ENCODE data around the gene APEH. TPM values are rescaled to one million over a fixed set of nuclear protein-coding genes. Genes with fewer than 3 reads are reported as not detected.

Gene APEH
- total RNA-seq, 1 experiment from 2014 or later = 215 TPM

DNA sequence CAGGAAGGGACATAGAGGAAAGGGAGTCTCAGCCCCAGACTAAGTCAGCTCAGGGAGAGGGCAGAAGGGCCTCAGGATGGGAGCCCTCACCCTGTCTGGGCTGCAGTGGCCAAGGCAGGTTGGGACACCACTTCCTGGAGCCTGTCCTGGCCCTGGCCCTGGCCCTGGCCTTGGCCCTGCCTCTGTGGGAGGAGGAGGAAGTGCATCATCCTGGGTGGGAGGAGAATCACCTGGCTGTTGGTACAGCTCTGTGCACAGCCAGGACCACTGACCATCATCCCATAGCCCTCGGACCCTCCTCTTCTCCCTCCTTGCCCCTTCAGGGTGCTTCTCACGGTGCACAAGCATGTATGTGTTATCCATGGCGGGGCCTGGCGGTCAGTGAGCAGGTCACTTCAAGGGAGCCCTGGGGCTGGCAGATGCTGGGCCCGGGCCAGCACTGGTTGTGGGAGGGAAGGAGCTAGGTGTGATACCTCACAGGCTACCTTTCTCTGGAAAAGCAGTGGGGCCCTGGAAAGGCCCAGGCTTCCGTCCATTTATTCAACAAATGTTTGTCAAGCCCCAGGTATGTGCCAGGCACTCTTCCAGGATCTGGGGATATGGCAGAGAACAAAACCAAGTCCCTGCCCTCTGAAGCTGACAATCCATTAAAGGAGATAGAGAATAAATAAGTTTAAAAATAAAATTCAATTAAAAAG is 8.2 kb upstream of the APEH start:
- H2BK20ac ChIP-seq (ENCODE audit: low read depth, low read length, poor library complexity, severe bottlenecking) = no peak overlapping the region
- no peak overlapping the region for H3K9ac ChIP-seq (ENCODE audit: extremely low read depth, insufficient read length, low read length)
- H3K23me2 ChIP-seq (ENCODE audit: insufficient read length, low read depth, low read length, poor library complexity, severe bottlenecking) = no peaks in the 10 kb centered on the region
- no peaks in the 10 kb centered on the region; the same call in 1 of the 2 replicates for H3K27me3 Mint-ChIP-seq (ENCODE audit: low read depth)
- H3K9me3 Mint-ChIP-seq = no peaks in the 10 kb centered on the region
- no peaks in the 10 kb centered on the region for H3K9me3 ChIP-seq (ENCODE audit: control insufficient read depth, low read depth, low read length)
- no CpG with 5 or more reads among the region's 6 CpGs for WGBS (ENCODE audit: extremely low coverage, insufficient read length, low lambda C conversion rate)
- H3K79me1 ChIP-seq (ENCODE audit: insufficient read depth, low read depth, low read length, poor library complexity, severe bottlenecking) = no peaks in the 10 kb centered on the region
- no peak overlapping the region for H3K27ac Mint-ChIP-seq
- H2BK15ac ChIP-seq (ENCODE audit: low read depth, low read length) = no peak overlapping the region
- no peak overlapping the region for H4K8ac ChIP-seq (replicated peaks; ENCODE audit: insufficient read length, low read depth, low read length)
- H2BK120ac ChIP-seq (ENCODE audit: low read depth, low read length, poor library complexity, severe bottlenecking) = no peak overlapping the region
- H3K18ac ChIP-seq (ENCODE audit: insufficient read length, low read depth, low read length) = no peak overlapping the region
- H3T11ph ChIP-seq (ENCODE audit: low read length) = no peak overlapping the region
- H4K20me1 ChIP-seq (ENCODE audit: control insufficient read depth, insufficient read depth, insufficient read length) = no peaks in the 10 kb centered on the region
- no peak overlapping the region for H3K27ac ChIP-seq (ENCODE audit: insufficient read length, low read depth, low read length)
- H3K4me1 ChIP-seq (ENCODE audit: insufficient read depth, low read length) = no peaks in the 10 kb centered on the region; the same call in 1 of the 2 replicates
- no peak overlapping the region for H3K14ac ChIP-seq (ENCODE audit: insufficient read depth, low read length)
- no peak overlapping the region for H3K4ac ChIP-seq (ENCODE audit: low read depth, low read length)
- no peak for DNase-seq
- H3K79me2 ChIP-seq (ENCODE audit: insufficient read depth, low read length) = no peaks in the 10 kb centered on the region
- H3K4me1 Mint-ChIP-seq = peaks cover 19 to 23% of the 10 kb centered on the region in 2 experiments
- TF ChIP-seq, protein P1, sequence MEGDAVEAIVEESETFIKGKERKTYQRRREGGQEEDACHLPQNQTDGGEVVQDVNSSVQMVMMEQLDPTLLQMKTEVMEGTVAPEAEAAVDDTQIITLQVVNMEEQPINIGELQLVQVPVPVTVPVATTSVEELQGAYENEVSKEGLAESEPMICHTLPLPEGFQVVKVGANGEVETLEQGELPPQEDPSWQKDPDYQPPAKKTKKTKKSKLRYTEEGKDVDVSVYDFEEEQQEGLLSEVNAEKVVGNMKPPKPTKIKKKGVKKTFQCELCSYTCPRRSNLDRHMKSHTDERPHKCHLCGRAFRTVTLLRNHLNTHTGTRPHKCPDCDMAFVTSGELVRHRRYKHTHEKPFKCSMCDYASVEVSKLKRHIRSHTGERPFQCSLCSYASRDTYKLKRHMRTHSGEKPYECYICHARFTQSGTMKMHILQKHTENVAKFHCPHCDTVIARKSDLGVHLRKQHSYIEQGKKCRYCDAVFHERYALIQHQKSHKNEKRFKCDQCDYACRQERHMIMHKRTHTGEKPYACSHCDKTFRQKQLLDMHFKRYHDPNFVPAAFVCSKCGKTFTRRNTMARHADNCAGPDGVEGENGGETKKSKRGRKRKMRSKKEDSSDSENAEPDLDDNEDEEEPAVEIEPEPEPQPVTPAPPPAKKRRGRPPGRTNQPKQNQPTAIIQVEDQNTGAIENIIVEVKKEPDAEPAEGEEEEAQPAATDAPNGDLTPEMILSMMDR (conservative IDR thresholded peaks at IDR 0.05) = no peak
- H2AK5ac ChIP-seq (ENCODE audit: insufficient read length, low read length) = no peak overlapping the region
- H3K56ac ChIP-seq (ENCODE audit: insufficient read length, low read depth, low read length) = no peak overlapping the region
- H4K5ac ChIP-seq (ENCODE audit: insufficient read length, low read depth, low read length) = no peak overlapping the region
- no peak overlapping the region for H3K4me2 ChIP-seq (ENCODE audit: insufficient read depth, insufficient read length, low read length)
- no peak overlapping the region for H2AFZ ChIP-seq (ENCODE audit: low read length)
- no peak overlapping the region for H2BK12ac ChIP-seq (ENCODE audit: insufficient read length, low read depth, low read length)
- H2BK5ac ChIP-seq (ENCODE audit: insufficient read length, low read length) = no peak overlapping the region
- no peak overlapping the region for H4K91ac ChIP-seq (ENCODE audit: insufficient read length, low read depth, low read length)
- no peak overlapping the region for H3K23ac ChIP-seq (ENCODE audit: insufficient read length, low read depth, low read length)
- no peaks in the 10 kb centered on the region for H3K27me3 ChIP-seq (ENCODE audit: insufficient read depth, low read length)
- no peak overlapping the region for H3K4me3 Mint-ChIP-seq
- no peaks in the 10 kb centered on the region for H3K36me3 Mint-ChIP-seq (ENCODE audit: insufficient read depth in 1 of 3, low read depth in 3 of 3)
